H9 (cell line): ENCODE measurements around the gene ARHGDIB. TPM values are rescaled to one million over a fixed set of nuclear protein-coding genes. Genes with fewer than 3 reads are reported as not detected.

Source experiments
- DNase-seq: peaks from one replicate; pipeline ENCODE4 v3.0.0-alpha.2; 2017
- H2AFZ ChIP-seq: one replicate; pipeline ENCODE4 v1.6.1; 2013; ENCODE audit warnings: mild to moderate bottlenecking, low read length, control low read depth, moderate library complexity
- H2AK5ac ChIP-seq: 2 replicates; pipeline ENCODE4 v1.6.1; 2013; ENCODE audit warnings: low read length, control low read depth, mixed read lengths; ENCODE audit not compliant: insufficient read length
- H2BK120ac ChIP-seq: one replicate; pipeline ENCODE4 v1.6.1; 2013; ENCODE audit warnings: low read depth, mild to moderate bottlenecking, low read length, control low read depth, inconsistent platforms; ENCODE audit not compliant: poor library complexity, severe bottlenecking
- H2BK12ac ChIP-seq: 2 replicates; pipeline ENCODE4 v1.6.1; 2013; ENCODE audit warnings: low read length, control low read depth, mixed read lengths, low read depth; ENCODE audit not compliant: insufficient read length
- H2BK15ac ChIP-seq: 2 replicates; pipeline ENCODE4 v1.6.1; 2013; ENCODE audit warnings: low read depth, low read length, control low read depth
- H2BK20ac ChIP-seq: one replicate; pipeline ENCODE4 v1.6.1; 2013; ENCODE audit warnings: low read depth, mild to moderate bottlenecking, low read length, control low read depth, inconsistent platforms; ENCODE audit not compliant: poor library complexity, severe bottlenecking
- H2BK5ac ChIP-seq: 2 replicates; pipeline ENCODE4 v1.6.1; 2013; ENCODE audit warnings: low read length, control low read depth, mixed read lengths; ENCODE audit not compliant: insufficient read length
- H3K14ac ChIP-seq: 2 replicates; pipeline ENCODE4 v1.6.1; 2013; ENCODE audit warnings: low read length, control low read depth; ENCODE audit not compliant: insufficient read depth
- H3K18ac ChIP-seq: 2 replicates; pipeline ENCODE4 v1.6.1; 2013; ENCODE audit warnings: low read depth, mild to moderate bottlenecking, mixed read lengths, low read length, control low read depth; ENCODE audit not compliant: insufficient read length
- H3K23ac ChIP-seq: 2 replicates; pipeline ENCODE4 v1.6.1; 2013; ENCODE audit warnings: low read length, control low read depth, mixed read lengths, low read depth; ENCODE audit not compliant: insufficient read length
- H3K23me2 ChIP-seq: 2 replicates; pipeline ENCODE4 v1.6.1; 2013; ENCODE audit warnings: low read depth, mild to moderate bottlenecking, mixed read lengths, low read length, control low read depth; ENCODE audit not compliant: insufficient read length, poor library complexity, severe bottlenecking
- H3K27ac ChIP-seq: 2 replicates; pipeline ENCODE4 v1.5.1; 2013; ENCODE audit warnings: low read length, control low read depth, mixed read lengths, low read depth; ENCODE audit not compliant: insufficient read length
- H3K27me3 ChIP-seq: 2 replicates; pipeline ENCODE4 v1.6.1; 2013; ENCODE audit warnings: low read length, control low read depth, inconsistent platforms; ENCODE audit not compliant: insufficient read depth
- H3K4ac ChIP-seq: 2 replicates; pipeline ENCODE4 v1.6.1; 2013; ENCODE audit warnings: low read depth, mild to moderate bottlenecking, control low read depth, inconsistent platforms, low read length, moderate library complexity
- H3K4me1 ChIP-seq: 2 replicates; pipeline ENCODE4 v1.6.1; 2013; ENCODE audit warnings: low read length, control low read depth, inconsistent platforms; ENCODE audit not compliant: insufficient read depth
- H3K4me2 ChIP-seq: 2 replicates; pipeline ENCODE4 v1.6.1; 2013; ENCODE audit warnings: low read length, control low read depth, mixed read lengths; ENCODE audit not compliant: insufficient read length, insufficient read depth
- H3K56ac ChIP-seq: 2 replicates; pipeline ENCODE4 v1.6.1; 2013; ENCODE audit warnings: low read depth, mild to moderate bottlenecking, mixed read lengths, low read length, control low read depth; ENCODE audit not compliant: insufficient read length
- H3K79me1 ChIP-seq: 2 replicates; pipeline ENCODE4 v1.6.1; 2013; ENCODE audit warnings: low read depth, mild to moderate bottlenecking, moderate library complexity, low read length, control low read depth, inconsistent platforms; ENCODE audit not compliant: insufficient read depth, poor library complexity, severe bottlenecking
- H3K79me2 ChIP-seq: 2 replicates; pipeline ENCODE4 v1.6.1; 2013; ENCODE audit warnings: low read length, control low read depth, inconsistent platforms; ENCODE audit not compliant: insufficient read depth
- H3K9ac ChIP-seq: 2 replicates; pipeline ENCODE4 v1.6.1; 2013; ENCODE audit warnings: low read length, control low read depth, mixed read lengths; ENCODE audit not compliant: insufficient read length; ENCODE audit errors: extremely low read depth
- H3K9me3 ChIP-seq: one replicate; pipeline ENCODE4 v1.6.1; 2013; ENCODE audit warnings: low read depth, low read length, inconsistent platforms; ENCODE audit not compliant: control insufficient read depth
- H3T11ph ChIP-seq: one replicate; pipeline ENCODE4 v1.6.1; 2013; ENCODE audit warnings: mild to moderate bottlenecking, low read length, control low read depth, inconsistent platforms
- H4K20me1 ChIP-seq: one replicate; pipeline ENCODE4 v1.6.1; 2013; ENCODE audit not compliant: control insufficient read depth, insufficient read length, insufficient read depth
- H4K5ac ChIP-seq: 2 replicates; pipeline ENCODE4 v1.6.1; 2013; ENCODE audit warnings: low read depth, mild to moderate bottlenecking, mixed read lengths, low read length, control low read depth; ENCODE audit not compliant: insufficient read length
- H4K8ac ChIP-seq: replicated peaks from 2 replicates; pipeline ENCODE4 v1.6.1; 2013; ENCODE audit warnings: low read length, control low read depth, mixed read lengths, low read depth; ENCODE audit not compliant: insufficient read length
- H4K91ac ChIP-seq: 2 replicates; pipeline ENCODE4 v1.6.1; 2013; ENCODE audit warnings: low read depth, mild to moderate bottlenecking, moderate library complexity, mixed read lengths, low read length, control low read depth; ENCODE audit not compliant: insufficient read length
- H3K27ac Mint-ChIP-seq, 3 experiments: 2 replicates in 2 of 3; 3 replicates in 1 of 3; pipeline ENCODE4 v1.8.0; 2020 to 2021; ENCODE audit warnings: mixed read lengths in 3 of 3, mild to moderate bottlenecking in 1 of 3, moderate library complexity in 1 of 3
- H3K27me3 Mint-ChIP-seq: 2 replicates; pipeline ENCODE4 v1.8.0; 2021; ENCODE audit warnings: low read depth, mild to moderate bottlenecking, moderate library complexity, mixed read lengths
- H3K36me3 Mint-ChIP-seq, 3 experiments: 2 replicates in 2 of 3; 3 replicates in 1 of 3; pipeline ENCODE4 v1.8.0; 2020 to 2021; ENCODE audit warnings: low read depth in 3 of 3, mixed read lengths in 3 of 3; ENCODE audit not compliant: insufficient read depth in 1 of 3
- H3K4me1 Mint-ChIP-seq, 2 experiments: 2 replicates each; pipeline ENCODE4 v1.8.0; 2020; ENCODE audit warnings: mixed read lengths in 2 of 2
- H3K4me3 Mint-ChIP-seq, 2 experiments: 2 replicates in 1 of 2; 3 replicates in 1 of 2; pipeline ENCODE4 v1.8.0; 2020 to 2021; ENCODE audit warnings: mild to moderate bottlenecking in 2 of 2, mixed read lengths in 2 of 2, moderate library complexity in 1 of 2
- H3K9me3 Mint-ChIP-seq, 2 experiments: 2 replicates in 1 of 2; 3 replicates in 1 of 2; pipeline ENCODE4 v1.8.0; 2020; ENCODE audit warnings: mild to moderate bottlenecking in 2 of 2, mixed read lengths in 2 of 2, moderate library complexity in 1 of 2
- CTCF ChIP-seq: fragments of 200-600 bp; sonication (generic); conservative IDR thresholded peaks from 3 replicates; pipeline ENCODE4 v1.8.0; 2021; ENCODE audit warnings: antibody characterized with exemption, mild to moderate bottlenecking
- WGBS: extraction: QIAGEN DNeasy Blood & Tissue Kit; methylation state at CpG from one replicate; pipeline ENCODE4 v1.1.7; 2013; ENCODE audit warnings: missing lambda C conversion rate, low lambda C conversion rate, mixed read lengths; ENCODE audit not compliant: insufficient read length; ENCODE audit errors: extremely low coverage; 5-methylcytosine and 5-hydroxymethylcytosine counted together
- total RNA-seq: library from RNA; stranded (reverse); gene quantifications from 2 replicates; pipeline ENCODE4 v1.2.1, GENCODE V29; 2021

The ARHGDIB gene
- total RNA-seq, 1 experiment from 2014 or later, result 0.44 TPM

GRCh38 chr12:14994610-14995009 lies 33.2 kb upstream of the ARHGDIB start:
- H3K27me3 Mint-ChIP-seq, result no peaks in the 10 kb centered on the region
- no peak overlapping the region for H4K8ac ChIP-seq
- H3K9me3 ChIP-seq, result no peaks in the 10 kb centered on the region
- H3K4ac ChIP-seq, result no peak overlapping the region
- H3K9ac ChIP-seq, result no peak overlapping the region
- no peak overlapping the region for H3K4me2 ChIP-seq
- H2AK5ac ChIP-seq, result no peak overlapping the region
- H3K27ac ChIP-seq, result no peak overlapping the region
- H3T11ph ChIP-seq, result no peak overlapping the region
- H4K20me1 ChIP-seq, result no peaks in the 10 kb centered on the region
- H3K23me2 ChIP-seq, result no peaks in the 10 kb centered on the region
- H3K14ac ChIP-seq, result no peak overlapping the region
- no peak overlapping the region for H2BK120ac ChIP-seq
- H3K36me3 Mint-ChIP-seq, result no peaks in the 10 kb centered on the region
- H2BK5ac ChIP-seq, result no peak overlapping the region
- no peaks in the 10 kb centered on the region for H3K79me1 ChIP-seq
- H2BK12ac ChIP-seq, result no peak overlapping the region
- H3K9me3 Mint-ChIP-seq, result peaks cover 4 to 7% of the 10 kb centered on the region in 2 experiments; a peak in 3 of 5 replicates
- no peak overlapping the region for H3K27ac Mint-ChIP-seq
- WGBS, result no CpG with 5 or more reads among the region's 3 CpGs
- no peak overlapping the region for H3K56ac ChIP-seq
- TF ChIP-seq CTCF, result no peak
- H2BK15ac ChIP-seq, result no peak overlapping the region
- no peaks in the 10 kb centered on the region for H3K4me1 ChIP-seq
- H3K27me3 ChIP-seq, result no peaks in the 10 kb centered on the region
- H3K18ac ChIP-seq, result no peak overlapping the region
- no peaks in the 10 kb centered on the region for H3K4me1 Mint-ChIP-seq
- no peak overlapping the region for H2BK20ac ChIP-seq
- no peak overlapping the region for H2AFZ ChIP-seq
- no peak overlapping the region for H4K5ac ChIP-seq
- no peaks in the 10 kb centered on the region for H3K79me2 ChIP-seq
- no peak for DNase-seq
- no peak overlapping the region for H3K23ac ChIP-seq
- no peak overlapping the region for H4K91ac ChIP-seq
- H3K4me3 Mint-ChIP-seq, result no peak overlapping the region
